ENCODE data around the gene TNP1. TPM values are rescaled to one million over a fixed set of nuclear protein-coding genes. Genes with fewer than 3 reads are reported as not detected.

Gene TNP1
- polyA plus RNA-seq, 3 donors: not detected

GRCh38 chr2:216881411-216881810 lies 21.5 kb upstream of the TNP1 start:
- Histone ChIP-seq H3K79me2 (ENCODE audit: insufficient read depth, low read length) (no peaks in the 10 kb centered on the region), H3K4me2 (replicated peaks; ENCODE audit: extremely low read depth, low read length, poor library complexity, severe bottlenecking) (no peak overlapping the region), H2AFZ (ENCODE audit: insufficient read depth, low read depth, low read length, poor library complexity, severe bottlenecking) (no peak overlapping the region), H3K4me3 (replicated peaks in 1 of 3; ENCODE audit: low read depth in 2 of 3, low read length in 3 of 3) (no peak overlapping the region), H3K4me1 (ENCODE audit: control insufficient read depth in 1 of 2, insufficient read depth in 2 of 2, low read length in 2 of 2) (no peaks in the 10 kb centered on the region), H3K27me3 (ENCODE audit: control insufficient read depth in 2 of 2, insufficient read depth in 2 of 2, low read length in 2 of 2) (no peaks in the 10 kb centered on the region), H3K27ac (ENCODE audit: low read depth in 1 of 2, low read length in 2 of 2) (no peak overlapping the region), H4K20me1 (ENCODE audit: insufficient read depth, low read length) (no peaks in the 10 kb centered on the region), H3K36me3 (replicated peaks in 1 of 2; ENCODE audit: control insufficient read depth in 1 of 2, insufficient read depth in 2 of 2, low read length in 2 of 2) (no peaks in the 10 kb centered on the region), H3K9me3 (replicated peaks in 1 of 2; ENCODE audit: control insufficient read depth in 1 of 2, insufficient read depth in 1 of 2, low read length in 2 of 2) (no peaks in the 10 kb centered on the region), H3K9ac (ENCODE audit: insufficient read depth, low read length, poor library complexity, severe bottlenecking) (no peak overlapping the region)
- intact Hi-C loops (cut with micrococcal nuclease): no loop called here
- Mint-ChIP-seq H3K27me3 (ENCODE audit: low read depth in 3 of 3) (peaks cover 2 to 6% (median 4%) of the 10 kb centered on the region in 3 donors), H3K36me3 (no peaks in the 10 kb centered on the region), H3K4me3 (no peak overlapping the region), H3K27ac (no peak overlapping the region), H3K4me1 (peaks cover 2% of the 10 kb centered on the region), H3K9me3 (peaks cover 0 to 11% (median 5%) of the 10 kb centered on the region in 7 donors)
- DNase-seq: no peak
- 58% methylated on average over 1 of the region's 4 CpGs for WGBS (ENCODE audit: insufficient coverage)
- no peak for TF ChIP-seq CTCF (IDR thresholded peaks at IDR 0.05)

GRCh38 chr2:216880509-216881184 lies 20.8 kb upstream of the TNP1 start:
- TF ChIP-seq CTCF (IDR thresholded peaks at IDR 0.05): no peak

More at GRCh38 chr2:216880509-216881184, 20.8 kb upstream of the TNP1 start:
- Histone ChIP-seq H3K79me2 (ENCODE audit: insufficient read depth, low read length) (no peaks in the 10 kb centered on the region), H3K27ac (ENCODE audit: low read depth in 1 of 2, low read length in 2 of 2) (no peak overlapping the region), H4K20me1 (ENCODE audit: insufficient read depth, low read length) (no peaks in the 10 kb centered on the region), H3K4me3 (replicated peaks in 1 of 3; ENCODE audit: low read depth in 2 of 3, low read length in 3 of 3) (no peak overlapping the region), H3K9ac (ENCODE audit: insufficient read depth, low read length, poor library complexity, severe bottlenecking) (no peak overlapping the region), H3K27me3 (ENCODE audit: control insufficient read depth in 2 of 2, insufficient read depth in 2 of 2, low read length in 2 of 2) (no peaks in the 10 kb centered on the region), H3K36me3 (replicated peaks in 1 of 2; ENCODE audit: control insufficient read depth in 1 of 2, insufficient read depth in 2 of 2, low read length in 2 of 2) (no peaks in the 10 kb centered on the region), H3K4me1 (ENCODE audit: control insufficient read depth in 1 of 2, insufficient read depth in 2 of 2, low read length in 2 of 2) (no peaks in the 10 kb centered on the region), H3K4me2 (replicated peaks; ENCODE audit: extremely low read depth, low read length, poor library complexity, severe bottlenecking) (no peak overlapping the region), H2AFZ (ENCODE audit: insufficient read depth, low read depth, low read length, poor library complexity, severe bottlenecking) (no peak overlapping the region), H3K9me3 (replicated peaks in 1 of 2; ENCODE audit: control insufficient read depth in 1 of 2, insufficient read depth in 1 of 2, low read length in 2 of 2) (no peaks in the 10 kb centered on the region)
- peaks cover 0 to 10% (median 5%) of the 10 kb centered on the region in 7 donors for H3K9me3 Mint-ChIP-seq
- H3K36me3 Mint-ChIP-seq: no peaks in the 10 kb centered on the region
- 77% methylated on average over 6 of the region's 7 CpGs for WGBS (ENCODE audit: insufficient coverage)
- intact Hi-C loops (cut with micrococcal nuclease): no loop called here
- peaks cover 2 to 6% (median 4%) of the 10 kb centered on the region in 3 donors for H3K27me3 Mint-ChIP-seq (ENCODE audit: low read depth in 3 of 3)
- H3K27ac Mint-ChIP-seq: peak overlapping the region in 1 of 7 donors; percentile 19
- H3K4me3 Mint-ChIP-seq: no peak overlapping the region
- H3K4me1 Mint-ChIP-seq: peaks cover 2% of the 10 kb centered on the region
- no peak for DNase-seq

All from CD14-positive monocyte (primary cell).